SK-N-SH (cell line): Measurements from ENCODE around the gene SEC62. TPM values are rescaled to one million over a fixed set of nuclear protein-coding genes. Genes with fewer than 3 reads are reported as not detected.

Experiments used
- CTCF ChIA-PET: fragments of 300-600, 350-600 bp; formaldehyde crosslinking; extraction: SDS; loops from one replicate; lab custom pipeline; 2021; lab: Yijun Ruan, JAX
- POLR2A ChIA-PET: fragments of 350-600 bp; sonication (Branson Sonifier 250); formaldehyde crosslinking; extraction: SDS; loops from one replicate; lab custom pipeline; 2020; ENCODE audit warnings: antibody characterized with exemption, inconsistent platforms; lab: Yijun Ruan, JAX
- DNase-seq: peaks from one replicate; pipeline ENCODE4 v3.0.0; 2012
- H2AFZ ChIP-seq: fragments of 200-600 bp; sonication (generic); 2 replicates; pipeline ENCODE4 v1.8.1; 2016; ENCODE audit warnings: antibody characterized with exemption, mild to moderate bottlenecking, low read depth
- H3F3A ChIP-seq: fragments of 200-600 bp; sonication (generic); replicated peaks from 2 replicates; pipeline ENCODE3; 2016; ENCODE audit warnings: antibody characterized with exemption, mild to moderate bottlenecking; ENCODE audit not compliant: insufficient read depth
- H3K27ac ChIP-seq, 2 experiments: fragments of 200-500 bp in 1 of 2; fragments of 200-600 bp in 1 of 2; sonication (Bioruptor generic) in 1 of 2; sonication (generic), shearing (Covaris generic) in 1 of 2; 2 replicates each; pipeline versions ENCODE4 v1.5.1 to v1.6.1; 2014 to 2016; ENCODE audit warnings: low read depth in 2 of 2, inconsistent platforms in 1 of 2, low read length in 1 of 2, mild to moderate bottlenecking in 1 of 2, mixed read lengths in 1 of 2
- H3K27me3 ChIP-seq: fragments of 200-600 bp; sonication (generic), shearing (Covaris generic); 2 replicates; pipeline ENCODE4 v1.6.1; 2016; ENCODE audit warnings: mixed run types; ENCODE audit not compliant: insufficient read depth
- H3K36me3 ChIP-seq, 2 experiments: fragments of 200-500 bp in 1 of 2; fragments of 200-600 bp in 1 of 2; sonication (Bioruptor generic) in 1 of 2; sonication (generic) in 1 of 2; replicated peaks in 1 of 2; 2 replicates each; pipeline versions ENCODE3 to v1.5.1; 2014 to 2016; ENCODE audit warnings: low read length in 1 of 2, mild to moderate bottlenecking in 1 of 2; ENCODE audit not compliant: insufficient read depth in 2 of 2, control insufficient read depth in 1 of 2
- H3K4me1 ChIP-seq, 2 experiments: fragments of 200-500 bp in 1 of 2; fragments of 200-600 bp in 1 of 2; sonication (Bioruptor generic) in 1 of 2; sonication (generic), shearing (Covaris generic) in 1 of 2; 2 replicates each; pipeline versions ENCODE4 v1.5.1 to v1.6.1; 2014 to 2016; ENCODE audit warnings: low read depth in 1 of 2, low read length in 1 of 2, mixed run types in 1 of 2; ENCODE audit not compliant: insufficient read depth in 2 of 2, control insufficient read depth in 1 of 2
- H3K4me2 ChIP-seq: fragments of 200-600 bp; sonication (generic), shearing (Covaris generic); 2 replicates; pipeline ENCODE4 v1.6.1; 2017; ENCODE audit warnings: mixed run types
- H3K4me3 ChIP-seq, 2 experiments: fragments of 200-500 bp in 1 of 2; fragments of 200-600 bp in 1 of 2; sonication (Bioruptor generic) in 1 of 2; sonication (generic), shearing (Covaris generic) in 1 of 2; 2 replicates each; pipeline versions ENCODE4 v1.5.1 to v1.8.1; 2014 to 2016; ENCODE audit warnings: low read depth in 2 of 2, inconsistent platforms in 1 of 2, low read length in 1 of 2, mild to moderate bottlenecking in 1 of 2, mixed read lengths in 1 of 2, moderate library complexity in 1 of 2
- H3K79me2 ChIP-seq: fragments of 200-600 bp; sonication (generic); 2 replicates; pipeline ENCODE4 v1.8.1; 2017; ENCODE audit warnings: mild to moderate bottlenecking; ENCODE audit not compliant: insufficient read depth
- H3K9ac ChIP-seq: fragments of 200-600 bp; sonication (generic); 2 replicates; pipeline ENCODE4 v1.6.1; 2017; ENCODE audit warnings: mixed run types
- H3K9me2 ChIP-seq: fragments of 200-600 bp; sonication (generic); 2 replicates; pipeline ENCODE4 v1.6.1; 2017; ENCODE audit warnings: mixed run types
- H3K9me3 ChIP-seq: fragments of 200-600 bp; sonication (generic); 2 replicates; pipeline ENCODE4 v1.6.1; 2017; ENCODE audit warnings: mixed run types, mild to moderate bottlenecking, moderate library complexity
- H4K20me1 ChIP-seq: fragments of 200-600 bp; sonication (generic); 2 replicates; pipeline ENCODE4 v1.6.1; 2017; ENCODE audit warnings: mild to moderate bottlenecking, mixed run types; ENCODE audit not compliant: insufficient read depth
- CHD2 ChIP-seq: fragments of 150-350 bp; IDR thresholded peaks from 2 replicates; pipeline ENCODE4 v1.6.1; 2018; ENCODE audit warnings: low read length; ENCODE audit not compliant: partially characterized antibody
- ELF1 ChIP-seq: IDR thresholded peaks from 2 replicates; pipeline ENCODE4 v1.4.0; 2012
- EP300 ChIP-seq, 2 experiments: IDR thresholded peaks; 2 replicates each; pipeline versions ENCODE4 v1.4.0 to v1.6.1; 2012; ENCODE audit warnings: borderline replicate concordance in 1 of 2, low read depth in 1 of 2, low read length in 1 of 2
- EZH2phosphoT487 ChIP-seq: fragments of 200-600 bp; sonication (generic); IDR thresholded peaks from 2 replicates; pipeline ENCODE4 v1.6.1; 2017; ENCODE audit warnings: low read depth, mixed run types, mild to moderate bottlenecking, antibody characterized with exemption, moderate library complexity, borderline replicate concordance
- FOSL2 ChIP-seq: IDR thresholded peaks from 2 replicates; pipeline ENCODE4 v1.4.0; 2012; ENCODE audit warnings: low read depth, mild to moderate bottlenecking, moderate library complexity, borderline replicate concordance
- GATA2 ChIP-seq: sonication (generic); formaldehyde crosslinking; IDR thresholded peaks from 2 replicates; pipeline ENCODE4 v1.5.0; 2020; ENCODE audit warnings: mild to moderate bottlenecking, missing genetic modification reagents
- JUND ChIP-seq: IDR thresholded peaks from 2 replicates; pipeline ENCODE4 v1.4.0; 2012
- MAX ChIP-seq: IDR thresholded peaks from 2 replicates; pipeline ENCODE4 v1.4.0; 2012; ENCODE audit warnings: low read depth
- NFIC ChIP-seq: IDR thresholded peaks from 2 replicates; pipeline ENCODE4 v1.4.0; 2012; ENCODE audit warnings: borderline replicate concordance
- POLR2AphosphoS5 ChIP-seq: IDR thresholded peaks from 2 replicates; pipeline ENCODE4 v1.6.1; 2012; ENCODE audit warnings: low read depth, low read length
- RAD21 ChIP-seq: IDR thresholded peaks from 2 replicates; pipeline ENCODE4 v1.6.1; 2012; ENCODE audit warnings: mild to moderate bottlenecking, low read length
- RFX5 ChIP-seq: IDR thresholded peaks from 2 replicates; pipeline ENCODE4 v1.6.1; 2012; ENCODE audit warnings: mild to moderate bottlenecking, improper control_type of control experiment, low read length
- RXRA ChIP-seq: IDR thresholded peaks from 2 replicates; pipeline ENCODE4 v1.4.0; 2012; ENCODE audit warnings: low read depth, mild to moderate bottlenecking, borderline replicate concordance
- SMC3 ChIP-seq: IDR thresholded peaks from 2 replicates; pipeline ENCODE4 v1.6.1; 2012; ENCODE audit warnings: low read depth, low read length, improper control_type of control experiment
- TAF1 ChIP-seq: IDR thresholded peaks from 2 replicates; pipeline ENCODE4 v1.6.1; 2012; ENCODE audit warnings: low read depth, mild to moderate bottlenecking, low read length, moderate library complexity, borderline replicate concordance
- TCF12 ChIP-seq: IDR thresholded peaks from 2 replicates; pipeline ENCODE4 v1.4.0; 2012
- TEAD4 ChIP-seq: IDR thresholded peaks from 2 replicates; pipeline ENCODE4 v1.4.0; 2012; ENCODE audit warnings: mild to moderate bottlenecking, borderline replicate concordance; ENCODE audit not compliant: insufficient read depth
- USF1 ChIP-seq: IDR thresholded peaks from 2 replicates; pipeline ENCODE4 v1.4.0; 2012; ENCODE audit warnings: low read depth, borderline replicate concordance
- WGBS: methylation state at CpG from one replicate; pipeline ENCODE4 v1.1.6; 2017; ENCODE audit warnings: low lambda C conversion rate; 5-methylcytosine and 5-hydroxymethylcytosine counted together
- polyA plus RNA-seq, 3 experiments: library from polyadenylated mRNA; depleted of rRNA; stranded (reverse); fragments of >200 nt; gene quantifications; 2 replicates each; pipeline ENCODE4 v1.2.3, GENCODE V29; 2012
- TF ChIP-seq, protein P1 (sequence below): fragments of 150-350 bp; IDR thresholded peaks from 2 replicates; pipeline ENCODE4 v1.6.1; 2016; ENCODE audit warnings: mild to moderate bottlenecking, low read depth, low read length
- TF ChIP-seq, protein P2 (sequence below): fragments of 200-600 bp; sonication (generic); IDR thresholded peaks from 2 replicates; pipeline ENCODE4 v1.6.1; 2017; ENCODE audit warnings: antibody characterized with exemption, mild to moderate bottlenecking, moderate library complexity

SEC62 gene
- polyA plus RNA-seq, 1 of the 3 experiments (the other 2 are of a cell fraction), result 15.0 TPM

- WGBS, result 42% methylated on average over 1 of the region's 1 CpG
- CTCF ChIA-PET, result no interaction called here
- POLR2A ChIA-PET, result no interaction called here
- H3K4me1 ChIP-seq, result no peaks in the 10 kb centered on the region
- H3K9ac ChIP-seq, result no peak overlapping the region
- no peaks in the 10 kb centered on the region for H3K79me2 ChIP-seq
- H3K4me3 ChIP-seq, result no peak overlapping the region
- no peak for DNase-seq
- no peaks in the 10 kb centered on the region for H3F3A ChIP-seq
- H3K36me3 ChIP-seq, result no peaks in the 10 kb centered on the region
- no peaks in the 10 kb centered on the region for H3K9me3 ChIP-seq
- H3K4me2 ChIP-seq, result no peak overlapping the region
- H3K9me2 ChIP-seq, result no peaks in the 10 kb centered on the region
- H2AFZ ChIP-seq, result no peak overlapping the region
- no peaks in the 10 kb centered on the region for H4K20me1 ChIP-seq
- peaks cover 4% of the 10 kb centered on the region; the same call in 1 of the 2 replicates for H3K27me3 ChIP-seq
- H3K27ac ChIP-seq, result no peak overlapping the region
- no peak for TF ChIP-seq TCF12
- TF ChIP-seq TAF1, result no peak
- TF ChIP-seq MAX, result no peak
These were observed 14.6 kb upstream of the SEC62 start for GRCh38 chr3:169952045-169952444.

GRCh38 chr3:169953462-169954141 is 13.0 kb upstream of the SEC62 start:
- Histone ChIP-seq H3K9me3 (no peaks in the 10 kb centered on the region), H3K9me2 (no peaks in the 10 kb centered on the region), H2AFZ (no peak overlapping the region), H3K4me1 (no peaks in the 10 kb centered on the region), H3F3A (no peaks in the 10 kb centered on the region), H3K79me2 (no peaks in the 10 kb centered on the region), H3K27ac (no peak overlapping the region), H3K27me3 (peaks cover 4% of the 10 kb centered on the region; the same call in 1 of the 2 replicates), H3K4me2 (no peak overlapping the region), H3K36me3 (no peaks in the 10 kb centered on the region), H4K20me1 (no peaks in the 10 kb centered on the region), H3K9ac (no peak overlapping the region), H3K4me3 (no peak overlapping the region)
- TF ChIP-seq JUND, result no peak
- no peak for TF ChIP-seq SMC3
- TF ChIP-seq ELF1, result no peak
- TF ChIP-seq NFIC, result no peak
- TF ChIP-seq MAX, result no peak
- TF ChIP-seq RFX5, result no peak
- TF ChIP-seq, protein P1, sequence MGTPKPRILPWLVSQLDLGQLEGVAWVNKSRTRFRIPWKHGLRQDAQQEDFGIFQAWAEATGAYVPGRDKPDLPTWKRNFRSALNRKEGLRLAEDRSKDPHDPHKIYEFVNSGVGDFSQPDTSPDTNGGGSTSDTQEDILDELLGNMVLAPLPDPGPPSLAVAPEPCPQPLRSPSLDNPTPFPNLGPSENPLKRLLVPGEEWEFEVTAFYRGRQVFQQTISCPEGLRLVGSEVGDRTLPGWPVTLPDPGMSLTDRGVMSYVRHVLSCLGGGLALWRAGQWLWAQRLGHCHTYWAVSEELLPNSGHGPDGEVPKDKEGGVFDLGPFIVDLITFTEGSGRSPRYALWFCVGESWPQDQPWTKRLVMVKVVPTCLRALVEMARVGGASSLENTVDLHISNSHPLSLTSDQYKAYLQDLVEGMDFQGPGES, result no peak
- no peak for TF ChIP-seq POLR2AphosphoS5
- no peak for TF ChIP-seq RAD21
- no peak for TF ChIP-seq EZH2phosphoT487
- no peak for TF ChIP-seq EP300 (IDR thresholded peaks at IDR 0.05; ENCODE audit: borderline replicate concordance in 1 of 2, low read depth in 1 of 2, low read length in 1 of 2)
- no peak for TF ChIP-seq GATA2 (CRISPR knock-in tag)
- no peak for TF ChIP-seq FOSL2
- TF ChIP-seq, protein P2, sequence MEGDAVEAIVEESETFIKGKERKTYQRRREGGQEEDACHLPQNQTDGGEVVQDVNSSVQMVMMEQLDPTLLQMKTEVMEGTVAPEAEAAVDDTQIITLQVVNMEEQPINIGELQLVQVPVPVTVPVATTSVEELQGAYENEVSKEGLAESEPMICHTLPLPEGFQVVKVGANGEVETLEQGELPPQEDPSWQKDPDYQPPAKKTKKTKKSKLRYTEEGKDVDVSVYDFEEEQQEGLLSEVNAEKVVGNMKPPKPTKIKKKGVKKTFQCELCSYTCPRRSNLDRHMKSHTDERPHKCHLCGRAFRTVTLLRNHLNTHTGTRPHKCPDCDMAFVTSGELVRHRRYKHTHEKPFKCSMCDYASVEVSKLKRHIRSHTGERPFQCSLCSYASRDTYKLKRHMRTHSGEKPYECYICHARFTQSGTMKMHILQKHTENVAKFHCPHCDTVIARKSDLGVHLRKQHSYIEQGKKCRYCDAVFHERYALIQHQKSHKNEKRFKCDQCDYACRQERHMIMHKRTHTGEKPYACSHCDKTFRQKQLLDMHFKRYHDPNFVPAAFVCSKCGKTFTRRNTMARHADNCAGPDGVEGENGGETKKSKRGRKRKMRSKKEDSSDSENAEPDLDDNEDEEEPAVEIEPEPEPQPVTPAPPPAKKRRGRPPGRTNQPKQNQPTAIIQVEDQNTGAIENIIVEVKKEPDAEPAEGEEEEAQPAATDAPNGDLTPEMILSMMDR, result no peak
- TF ChIP-seq CHD2, result no peak
- TF ChIP-seq TEAD4, result no peak
- no peak for TF ChIP-seq RXRA
- TF ChIP-seq USF1, result no peak
- TF ChIP-seq TCF12, result no peak
- DNase-seq, result no peak
- CTCF ChIA-PET, result no interaction called here
- WGBS, result 83% methylated on average over 3 of the region's 3 CpGs
- POLR2A ChIA-PET, result no interaction called here
